Right lobe of liver (tissue), 4 donors: Measurements from ENCODE around the gene EXOC4.

Experiments
- POLR2A ChIP-seq: fragments of 450-650 bp; IDR thresholded peaks from one replicate; pipeline ENCODE4 v1.6.1; 2017; ENCODE audit warnings: antibody characterized with exemption, mild to moderate bottlenecking
- TF ChIP-seq, protein P1 (sequence below), 4 donors: fragments of 200-600 bp in 3 of 4; fragments of 450-650 bp in 1 of 4; IDR thresholded peaks; one replicate each; pipeline versions ENCODE4 v1.5.1 to v1.8.0; 2016 to 2022; ENCODE audit warnings: antibody characterized with exemption in 4 of 4, mild to moderate bottlenecking in 2 of 4
- donor health status: DM: no; HTN: no; CAD: no.
- donor health status: DM: no; HTN: no; CAD: no.
- donor health status: DM: no; HTN: yes; CAD: no.

- TF ChIP-seq, protein P1, sequence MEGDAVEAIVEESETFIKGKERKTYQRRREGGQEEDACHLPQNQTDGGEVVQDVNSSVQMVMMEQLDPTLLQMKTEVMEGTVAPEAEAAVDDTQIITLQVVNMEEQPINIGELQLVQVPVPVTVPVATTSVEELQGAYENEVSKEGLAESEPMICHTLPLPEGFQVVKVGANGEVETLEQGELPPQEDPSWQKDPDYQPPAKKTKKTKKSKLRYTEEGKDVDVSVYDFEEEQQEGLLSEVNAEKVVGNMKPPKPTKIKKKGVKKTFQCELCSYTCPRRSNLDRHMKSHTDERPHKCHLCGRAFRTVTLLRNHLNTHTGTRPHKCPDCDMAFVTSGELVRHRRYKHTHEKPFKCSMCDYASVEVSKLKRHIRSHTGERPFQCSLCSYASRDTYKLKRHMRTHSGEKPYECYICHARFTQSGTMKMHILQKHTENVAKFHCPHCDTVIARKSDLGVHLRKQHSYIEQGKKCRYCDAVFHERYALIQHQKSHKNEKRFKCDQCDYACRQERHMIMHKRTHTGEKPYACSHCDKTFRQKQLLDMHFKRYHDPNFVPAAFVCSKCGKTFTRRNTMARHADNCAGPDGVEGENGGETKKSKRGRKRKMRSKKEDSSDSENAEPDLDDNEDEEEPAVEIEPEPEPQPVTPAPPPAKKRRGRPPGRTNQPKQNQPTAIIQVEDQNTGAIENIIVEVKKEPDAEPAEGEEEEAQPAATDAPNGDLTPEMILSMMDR (IDR thresholded peaks at IDR 0.05): no peak
- TF ChIP-seq POLR2A: no peak
Observed at GRCh38 chr7:133511252-133511651, 258.4 kb downstream of the EXOC4 start.
